Colonic mucosa (tissue), 4 donors: ENCODE measurements around the gene VWA5B2. TPM values are rescaled to one million over a fixed set of nuclear protein-coding genes. Genes with fewer than 3 reads are reported as not detected.

Source experiments
- DNase-seq: peaks from one replicate; pipeline ENCODE4 v3.0.0-alpha.2; 2020
- H3K27ac ChIP-seq: fragments of 200-600 bp; one replicate; pipeline ENCODE4 v1.8.0; 2021
- H3K27me3 ChIP-seq: fragments of 200-600 bp; one replicate; pipeline ENCODE4 v1.8.0; 2021
- H3K36me3 ChIP-seq: fragments of 200-600 bp; one replicate; pipeline ENCODE4 v1.8.0; 2021
- H3K4me1 ChIP-seq: fragments of 200-600 bp; one replicate; pipeline ENCODE4 v1.8.0; 2021; ENCODE audit warnings: mild to moderate bottlenecking
- H3K4me3 ChIP-seq: fragments of 200-600 bp; one replicate; pipeline ENCODE4 v1.8.0; 2021
- H3K9ac ChIP-seq, 2 donors: one replicate each; pipeline ENCODE4 v1.7.0; 2013; ENCODE audit warnings: control low read depth in 2 of 2, low read depth in 2 of 2, low read length in 2 of 2
- H3K9me3 ChIP-seq: fragments of 200-600 bp; one replicate; pipeline ENCODE4 v1.8.0; 2021
- intact Hi-C: fragments of 100-400 bp; cut with DNase I; formaldehyde crosslinking; loops from one replicate; pipeline ENCODE4 v1.14.1; 2022
- total RNA-seq, 2 donors: library from RNA; stranded (reverse); fragmentation: NEBNext Ultra II Directional in 1 of 2; extraction: Animal tissue kit (Norgen Biotek cat#: 25700) in 1 of 2; gene quantifications; one replicate each; pipeline ENCODE4 v1.2.1, GENCODE V29; 2021
- TF ChIP-seq, protein P1 (sequence below): fragments of 200-600 bp; IDR thresholded peaks from one replicate; pipeline ENCODE4 v1.8.0; 2022; ENCODE audit warnings: antibody characterized with exemption, mild to moderate bottlenecking
- donor health status: healthy.
- donor health status: DM: no; HTN: no; CAD: no.
- donor health status: DM: no; HTN: no; CAD: no.

Gene VWA5B2
- total RNA-seq, 2 donors from 2014 or later, result 2.1 to 2.3 TPM

DNA sequence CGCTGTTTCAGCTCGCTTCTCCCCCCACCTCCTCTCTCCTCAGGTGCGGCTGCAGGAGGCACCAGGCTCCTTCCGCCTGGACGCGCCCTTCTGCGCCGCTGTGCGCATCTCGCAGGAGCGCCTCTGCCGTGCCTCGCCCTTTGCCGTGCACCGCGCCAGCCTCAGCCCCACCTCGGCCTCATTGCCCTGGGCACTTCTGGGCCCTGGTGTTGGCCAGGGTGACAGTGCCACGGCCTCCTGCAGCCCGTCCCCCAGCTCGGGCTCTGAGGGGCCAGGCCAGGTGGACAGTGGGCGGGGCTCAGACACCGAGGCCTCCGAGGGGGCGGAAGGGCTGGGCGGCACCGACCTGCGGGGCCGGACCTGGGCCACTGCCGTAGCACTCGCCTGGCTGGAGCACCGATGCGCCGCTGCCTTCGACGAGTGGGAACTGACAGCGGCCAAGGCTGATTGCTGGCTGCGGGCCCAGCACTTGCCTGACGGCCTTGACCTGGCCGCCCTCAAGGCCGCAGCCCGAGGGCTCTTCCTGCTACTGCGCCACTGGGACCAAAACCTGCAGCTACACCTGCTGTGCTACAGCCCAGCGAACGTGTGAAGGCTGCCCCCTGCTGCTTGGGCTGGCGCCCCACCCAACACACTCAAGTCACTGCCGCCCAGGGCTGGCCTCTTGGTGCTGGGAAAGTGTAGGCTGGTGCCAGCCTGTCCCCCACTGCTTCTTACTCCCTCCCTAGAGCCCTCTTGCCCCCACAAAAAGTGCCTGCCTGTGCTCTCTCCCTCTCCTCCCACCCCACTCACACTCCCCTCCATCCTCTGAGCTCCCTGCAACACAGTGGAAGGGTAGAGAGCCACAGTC is 12.3 kb downstream of the VWA5B2 start:
- H3K9me3 ChIP-seq, result no peaks in the 10 kb centered on the region
- H3K4me3 ChIP-seq, result peak overlapping the region; percentile 32

DNA sequence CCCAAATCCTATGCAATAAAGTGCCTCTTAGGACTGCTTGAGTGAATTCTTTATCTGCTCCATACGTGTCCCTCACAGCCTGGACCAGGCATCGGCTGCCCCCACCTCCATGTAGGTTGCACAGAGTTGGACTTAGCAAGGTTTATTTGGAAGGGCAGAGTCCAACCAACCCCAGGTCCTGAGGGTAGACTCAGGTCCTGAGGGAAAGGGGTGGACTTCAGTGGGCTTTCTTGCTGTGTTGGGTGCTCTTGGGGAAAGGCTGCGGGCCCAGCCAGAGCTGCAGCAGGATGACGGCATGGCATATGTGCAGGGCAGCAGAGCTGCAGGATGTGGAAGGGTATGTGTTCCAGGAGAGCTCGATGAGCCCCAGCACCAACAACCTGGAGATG is 12.9 kb downstream of the VWA5B2 start:
- H3K4me3 ChIP-seq, result no peak overlapping the region
- H3K27ac ChIP-seq, result no peak overlapping the region
- no peak overlapping the region for H3K9ac ChIP-seq
- intact Hi-C loops, result loop anchor here (5.0 kb wide), 2 partner anchors 100 to 345 kb away; no protein-coding TSS in a partner anchor
- no peaks in the 10 kb centered on the region for H3K27me3 ChIP-seq
- no peaks in the 10 kb centered on the region for H3K4me1 ChIP-seq
- no peaks in the 10 kb centered on the region for H3K9me3 ChIP-seq
- TF ChIP-seq, protein P1, sequence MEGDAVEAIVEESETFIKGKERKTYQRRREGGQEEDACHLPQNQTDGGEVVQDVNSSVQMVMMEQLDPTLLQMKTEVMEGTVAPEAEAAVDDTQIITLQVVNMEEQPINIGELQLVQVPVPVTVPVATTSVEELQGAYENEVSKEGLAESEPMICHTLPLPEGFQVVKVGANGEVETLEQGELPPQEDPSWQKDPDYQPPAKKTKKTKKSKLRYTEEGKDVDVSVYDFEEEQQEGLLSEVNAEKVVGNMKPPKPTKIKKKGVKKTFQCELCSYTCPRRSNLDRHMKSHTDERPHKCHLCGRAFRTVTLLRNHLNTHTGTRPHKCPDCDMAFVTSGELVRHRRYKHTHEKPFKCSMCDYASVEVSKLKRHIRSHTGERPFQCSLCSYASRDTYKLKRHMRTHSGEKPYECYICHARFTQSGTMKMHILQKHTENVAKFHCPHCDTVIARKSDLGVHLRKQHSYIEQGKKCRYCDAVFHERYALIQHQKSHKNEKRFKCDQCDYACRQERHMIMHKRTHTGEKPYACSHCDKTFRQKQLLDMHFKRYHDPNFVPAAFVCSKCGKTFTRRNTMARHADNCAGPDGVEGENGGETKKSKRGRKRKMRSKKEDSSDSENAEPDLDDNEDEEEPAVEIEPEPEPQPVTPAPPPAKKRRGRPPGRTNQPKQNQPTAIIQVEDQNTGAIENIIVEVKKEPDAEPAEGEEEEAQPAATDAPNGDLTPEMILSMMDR, result no peak
- H3K36me3 ChIP-seq, result no peaks in the 10 kb centered on the region
- no peak for DNase-seq

More for the DNA sequence above, 12.3 kb downstream of the VWA5B2 start:
- H3K36me3 ChIP-seq, result no peaks in the 10 kb centered on the region
- intact Hi-C loops, result loop anchor here (5.0 kb wide), 2 partner anchors 99 to 344 kb away; no protein-coding TSS in a partner anchor
- peak overlapping the region; percentile 3 for H3K27ac ChIP-seq
- H3K27me3 ChIP-seq, result no peaks in the 10 kb centered on the region
- no peaks in the 10 kb centered on the region for H3K4me1 ChIP-seq
- TF ChIP-seq, protein P1, result peak; percentile 61
- H3K9ac ChIP-seq, result peak overlapping the region in 1 of 2 donors; percentile 14
- DNase-seq, result peak; percentile 78

DNA sequence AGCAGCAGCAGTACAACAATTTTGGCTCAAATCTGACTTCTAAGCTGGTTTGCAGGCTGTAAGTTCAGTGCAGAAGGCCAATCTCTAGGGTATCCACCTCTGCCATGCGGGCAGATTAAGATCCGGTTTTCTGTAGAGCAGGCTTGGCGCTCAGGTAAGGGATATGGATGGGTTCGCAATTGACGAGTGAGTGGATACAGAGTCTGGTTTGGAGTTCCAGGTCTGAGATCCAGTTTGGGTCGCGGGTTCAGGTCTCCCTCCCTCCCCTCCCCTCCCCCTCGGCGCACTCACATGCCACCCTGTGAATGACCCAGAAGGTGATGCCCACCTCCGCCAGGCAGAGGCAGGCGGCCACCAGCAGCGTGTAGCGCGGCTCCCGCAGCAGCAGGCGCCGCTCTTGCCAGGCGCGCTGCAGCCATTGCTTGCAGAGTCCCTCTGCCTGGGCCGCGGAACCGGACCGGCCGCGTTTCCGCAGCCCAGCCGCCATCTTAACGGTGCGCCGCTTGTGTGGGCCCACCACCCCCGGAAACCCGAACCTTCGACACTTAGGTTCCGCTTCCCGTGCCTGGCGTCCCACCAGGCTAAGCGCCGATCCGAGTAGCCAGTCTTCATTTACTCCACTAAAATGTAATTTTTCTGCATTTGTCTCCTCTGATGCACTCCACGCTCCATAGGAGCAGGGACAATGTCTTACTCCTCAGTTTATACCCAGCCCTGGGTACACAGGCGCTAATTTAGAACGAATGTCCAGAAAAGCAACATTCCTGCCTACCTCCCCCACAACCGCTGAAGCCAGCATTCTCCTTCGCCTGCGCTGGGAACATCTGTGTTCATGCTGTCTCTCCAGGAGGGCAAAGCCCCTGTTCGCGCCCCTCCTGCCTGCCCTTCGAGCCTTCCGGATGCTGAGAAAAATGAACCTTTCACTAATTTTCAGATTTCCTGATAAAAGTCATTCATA is 19.3 kb downstream of the VWA5B2 start, which contains the start of gene ALG3:
Gene ALG3 (minus strand): TSS at position 509 of the 958 bp plus-strand sequence. CDS start 22 bp downstream, at position 487.
- intact Hi-C loops, result no loop called here

DNA sequence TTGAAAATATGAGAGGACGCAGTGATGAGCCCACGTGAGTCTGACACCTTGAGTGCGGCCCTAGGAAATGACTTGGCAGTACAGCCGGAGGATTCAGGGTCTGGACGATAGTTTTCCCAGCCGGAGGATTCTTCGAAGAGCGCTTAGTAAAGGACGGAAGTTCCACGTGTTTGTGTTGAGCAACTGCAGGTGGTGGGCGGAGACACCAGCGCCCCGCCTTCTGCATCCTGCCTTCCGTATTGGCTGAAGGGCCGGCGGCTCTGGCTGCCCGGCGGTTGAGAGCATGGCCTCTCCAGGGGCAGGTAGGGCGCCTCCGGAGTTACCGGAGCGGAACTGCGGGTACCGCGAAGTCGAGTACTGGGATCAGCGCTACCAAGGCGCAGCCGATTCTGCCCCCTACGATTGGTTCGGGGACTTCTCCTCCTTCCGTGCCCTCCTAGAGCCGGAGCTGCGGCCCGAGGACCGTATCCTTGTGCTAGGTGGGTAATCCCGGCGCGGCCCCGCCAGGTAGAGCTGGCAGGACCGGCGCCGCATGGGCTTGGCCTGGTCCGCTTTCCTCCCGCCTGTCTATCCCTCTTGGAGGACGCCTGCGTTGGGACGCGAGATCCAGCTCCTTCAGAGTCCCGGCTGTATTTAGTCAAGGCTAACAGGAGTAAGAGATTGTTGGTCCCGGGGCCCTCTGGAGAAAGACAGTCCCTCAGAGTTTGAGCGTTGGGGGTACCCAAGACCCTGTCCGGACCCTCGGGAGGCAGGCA is 20.2 kb downstream of the VWA5B2 start, which contains the start of gene EEF1AKMT4:
Gene EEF1AKMT4 (plus strand): TSS at position 261 of the 755 bp plus-strand sequence. CDS start 23 bp downstream, at position 284.
- Histone ChIP-seq H3K4me1 (peaks cover 5% of the 10 kb centered on the region), H3K27me3 (no peaks in the 10 kb centered on the region), H3K36me3 (no peaks in the 10 kb centered on the region), H3K4me3 (peak within 1 kb of the TSS; percentile 96), H3K27ac (peak within 1 kb of the TSS; percentile 85), H3K9me3 (no peaks in the 10 kb centered on the region), H3K9ac (peak within 1 kb of the TSS; percentile 75 to 100)
- DNase-seq, result peak; percentile 97
- intact Hi-C loops, result no loop called here
- TF ChIP-seq, protein P1, result peak; percentile 49

More for the DNA sequence above, 19.3 kb downstream of the VWA5B2 start, which contains the start of gene ALG3:
- TF ChIP-seq, protein P1, result no peak
- Histone ChIP-seq H3K27me3 (no peaks in the 10 kb centered on the region), H3K9me3 (no peaks in the 10 kb centered on the region), H3K27ac (peak within 1 kb of the TSS; percentile 85), H3K4me3 (peak within 1 kb of the TSS; percentile 96), H3K36me3 (no peaks in the 10 kb centered on the region), H3K4me1 (peaks cover 5% of the 10 kb centered on the region), H3K9ac (peak within 1 kb of the TSS; percentile 75 to 100)
- peak; percentile 89 for DNase-seq
